GM19452 (cell line): ENCODE data around the gene SYNCRIP.
"Not testable (repeated sequence)": the region's sequence is repeated elsewhere in the genome, so short reads cannot be mapped to it uniquely, and the experiment has no call there.

Experiments used
- ATAC-seq: cut with Tn5 transposase; IDR thresholded peaks from one replicate; pipeline ENCODE4 v1.9.1; 2021; ENCODE audit not compliant: unreplicated experiment

SYNCRIP gene

GRCh38 chr6:85642774-85643536 lies at the start of gene SYNCRIP:
Gene SYNCRIP, minus strand, starts transcription at chr6:85642886. Its CDS starts 1,447 bp downstream, at chr6:85641439.
- ATAC-seq, result peak; percentile 71

- ATAC-seq, result no peak
Observed at GRCh38 chr6:85691478-85691877, 48.8 kb upstream of the SYNCRIP start.

GRCh38 chr6:85690071-85690470 lies 47.4 kb upstream of the SYNCRIP start:
- ATAC-seq, result no peak

DNA sequence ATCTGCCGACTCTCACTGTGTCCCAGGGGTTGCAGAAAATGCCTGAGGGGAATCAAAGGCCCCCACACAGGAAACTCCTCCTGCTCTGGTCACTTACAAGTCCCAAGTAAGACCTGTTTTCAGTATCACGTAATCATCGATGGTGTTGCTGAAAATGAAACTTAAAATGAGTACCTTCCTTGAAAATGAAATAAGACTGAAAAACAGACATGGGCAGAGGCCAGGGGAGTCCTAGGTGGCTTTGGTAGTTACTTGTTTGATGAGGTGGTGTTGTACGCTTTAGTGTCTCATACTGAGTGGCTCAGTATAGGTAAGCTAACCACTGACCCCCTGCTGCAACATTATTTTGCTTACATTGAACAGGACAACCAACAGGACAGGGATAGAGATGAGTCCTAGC lies 43.0 kb upstream of the SYNCRIP start:
- ATAC-seq, result peak; percentile 90

- ATAC-seq, result no peak
Observed at GRCh38 chr6:85684809-85685171, 42.1 kb upstream of the SYNCRIP start.

DNA sequence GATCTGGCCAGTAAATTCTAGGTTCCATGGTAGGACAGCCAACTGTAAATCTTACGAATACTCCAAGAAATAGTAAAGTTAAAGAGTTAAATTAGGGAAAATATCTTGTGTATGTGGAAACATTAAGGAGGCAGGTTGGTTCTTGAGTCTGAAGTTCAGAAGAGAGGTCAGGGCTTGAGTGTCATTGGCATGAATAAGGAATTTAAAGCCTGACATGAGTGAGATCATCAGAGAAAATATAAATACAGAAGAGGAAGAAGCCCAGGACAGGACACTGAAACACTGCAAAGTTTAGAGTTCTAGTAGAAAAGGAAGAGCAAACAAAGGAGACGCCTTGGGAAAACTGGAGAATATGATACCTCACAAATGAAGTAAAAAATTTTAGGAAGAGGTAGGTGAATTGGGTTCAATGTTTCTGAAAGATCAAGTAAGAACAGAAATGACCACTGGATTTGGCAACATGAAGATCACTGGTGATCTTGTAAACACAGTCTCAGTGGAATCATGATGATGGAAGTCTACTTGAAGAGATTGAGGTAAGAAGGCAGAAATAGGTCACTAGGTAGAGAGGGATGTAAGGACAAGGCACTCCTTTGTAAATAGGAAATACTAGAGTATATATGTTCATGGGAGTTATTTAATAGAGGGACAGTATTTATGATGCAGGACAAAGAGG lies 41.6 kb upstream of the SYNCRIP start:
- ATAC-seq, result no peak

DNA sequence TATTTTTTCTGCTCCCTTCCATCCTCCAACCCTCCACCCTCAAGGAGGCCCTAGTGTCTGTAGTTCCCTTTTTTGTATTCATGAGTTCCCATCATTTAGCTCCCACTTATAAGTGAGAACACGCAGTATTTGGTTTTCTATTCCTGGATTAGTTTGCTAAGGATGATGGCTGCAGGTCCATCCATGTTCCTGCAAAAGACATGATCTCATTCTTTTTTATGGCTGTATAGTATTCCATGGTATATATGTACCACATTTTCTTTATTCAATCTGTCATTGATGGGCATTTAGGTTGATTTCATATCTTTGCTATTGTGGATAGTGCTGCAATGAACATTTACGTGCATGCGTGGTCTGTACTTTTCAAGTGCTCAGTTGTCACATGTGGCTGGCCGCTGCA lies 39.2 kb upstream of the SYNCRIP start:
- not testable (repeated sequence) for ATAC-seq

DNA sequence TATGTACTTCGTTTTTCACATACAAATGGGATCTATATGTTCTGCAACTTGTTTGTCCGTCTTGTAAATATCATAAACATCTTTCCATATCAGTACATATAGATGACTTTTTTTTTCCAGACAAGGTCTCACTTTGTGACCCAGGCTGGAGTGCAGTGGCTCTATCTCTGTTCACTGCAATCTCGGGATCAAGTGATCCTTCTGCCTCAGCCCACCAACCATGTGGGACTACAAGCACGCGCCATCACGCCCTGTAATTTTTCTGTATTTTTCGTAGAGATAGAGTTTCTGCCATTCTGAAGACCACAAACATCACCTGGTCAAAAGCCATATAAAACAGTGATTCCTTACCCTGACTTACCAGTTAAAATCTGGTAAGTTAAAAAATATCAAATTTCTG lies 37.7 kb upstream of the SYNCRIP start:
- no peak for ATAC-seq

DNA sequence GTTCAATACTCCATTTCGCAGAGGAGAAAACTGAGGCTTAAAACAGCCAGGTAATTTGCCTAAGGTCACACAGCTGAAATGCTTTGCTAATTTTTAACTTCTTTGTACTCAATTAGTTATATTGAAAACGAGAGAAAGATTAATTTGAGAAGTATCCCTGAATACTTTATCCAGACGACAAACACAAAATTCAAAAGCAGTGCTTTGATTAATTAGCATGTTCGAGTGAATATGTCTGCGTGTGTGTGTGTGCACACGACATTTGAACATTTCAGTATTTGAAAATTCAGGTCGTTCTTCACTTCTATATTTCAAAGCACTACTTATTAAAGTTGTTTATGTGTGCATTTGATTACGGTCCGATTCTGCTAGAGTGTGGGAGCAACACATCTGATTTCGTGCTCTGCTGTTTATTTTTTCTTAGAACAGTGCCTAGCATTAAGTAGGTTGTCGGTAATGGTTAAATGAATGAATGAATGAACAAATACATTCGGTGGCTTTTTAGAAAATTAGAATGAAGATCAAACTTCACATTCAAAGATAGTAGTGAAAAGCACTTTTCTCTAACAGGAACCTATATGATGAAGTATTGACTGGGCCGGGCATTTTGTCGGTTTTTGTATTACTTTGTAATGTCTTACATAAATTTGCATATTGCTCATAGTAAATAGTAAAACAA lies 36.9 kb upstream of the SYNCRIP start:
- no peak for ATAC-seq

DNA sequence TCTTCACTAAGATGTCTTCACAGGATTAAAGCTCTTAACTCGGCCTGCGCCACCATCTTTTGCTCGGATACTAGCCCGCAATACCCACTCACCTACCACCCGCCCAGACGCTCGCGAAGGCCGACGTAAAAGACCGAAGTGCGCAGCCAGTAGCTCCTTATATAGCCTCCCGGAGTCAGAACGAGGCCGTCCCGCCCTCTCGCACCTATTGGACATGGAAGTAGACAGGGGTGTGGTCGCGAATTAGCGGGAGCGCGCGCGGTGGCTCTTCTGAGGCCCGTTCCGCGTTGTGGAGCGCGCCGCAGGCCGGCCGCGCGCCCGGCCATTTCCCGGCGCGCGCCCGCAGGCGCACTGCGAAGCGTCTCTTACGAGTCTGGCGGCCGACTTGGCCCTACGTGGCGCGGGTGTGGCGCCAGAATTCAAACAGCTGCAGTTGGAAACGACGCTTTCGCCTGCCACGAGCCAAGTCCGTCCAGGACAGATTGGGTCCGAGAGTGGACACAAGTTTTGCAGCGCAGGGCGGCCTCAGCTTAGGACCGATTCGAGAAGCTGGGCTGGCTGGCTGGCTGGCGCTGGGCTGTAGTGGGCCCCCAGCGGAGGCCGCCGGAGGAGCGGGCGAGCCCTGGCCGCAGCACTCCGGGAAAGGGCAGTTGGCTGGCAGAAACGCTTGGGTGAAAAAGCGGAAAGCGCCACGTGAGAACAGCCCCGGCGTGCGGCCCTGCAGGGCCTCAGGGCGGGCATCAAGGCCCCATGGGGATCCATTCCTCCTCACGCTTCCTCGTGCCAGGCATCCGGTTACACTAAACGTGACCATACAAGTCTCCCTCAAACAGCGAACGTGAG lies 36.1 kb upstream of the SYNCRIP start:
- peak; percentile 69 for ATAC-seq

DNA sequence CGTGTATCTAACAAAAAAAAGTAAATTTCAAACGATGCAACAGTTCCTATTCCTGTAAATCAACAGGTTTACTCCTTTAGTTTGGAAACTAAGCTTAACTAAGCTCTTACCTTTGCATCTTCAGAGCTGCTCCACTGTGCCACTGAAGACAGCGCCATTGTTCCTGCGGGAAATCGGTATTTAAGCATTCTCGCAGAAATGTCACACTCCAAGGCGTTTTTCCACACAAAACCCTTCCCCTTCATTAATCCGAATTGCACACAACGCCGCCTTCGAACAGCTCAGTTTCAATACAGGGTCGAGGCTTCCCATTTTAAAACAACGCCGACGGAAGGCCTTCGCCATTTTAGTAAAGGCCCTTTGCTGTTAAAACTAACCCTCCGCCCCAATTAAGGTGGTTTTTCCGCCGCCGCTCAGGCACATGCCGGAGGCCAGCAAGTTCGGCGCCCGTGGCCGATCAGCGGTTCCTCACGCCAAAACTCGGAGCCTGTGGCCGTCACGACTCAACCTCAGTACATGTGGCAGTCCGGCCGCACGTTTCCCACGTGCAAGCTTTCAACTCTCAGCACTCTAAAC lies 35.4 kb upstream of the SYNCRIP start:
- ATAC-seq, result no peak

GRCh38 chr6:85677234-85677956 lies 34.7 kb upstream of the SYNCRIP start:
- ATAC-seq, result no peak

DNA sequence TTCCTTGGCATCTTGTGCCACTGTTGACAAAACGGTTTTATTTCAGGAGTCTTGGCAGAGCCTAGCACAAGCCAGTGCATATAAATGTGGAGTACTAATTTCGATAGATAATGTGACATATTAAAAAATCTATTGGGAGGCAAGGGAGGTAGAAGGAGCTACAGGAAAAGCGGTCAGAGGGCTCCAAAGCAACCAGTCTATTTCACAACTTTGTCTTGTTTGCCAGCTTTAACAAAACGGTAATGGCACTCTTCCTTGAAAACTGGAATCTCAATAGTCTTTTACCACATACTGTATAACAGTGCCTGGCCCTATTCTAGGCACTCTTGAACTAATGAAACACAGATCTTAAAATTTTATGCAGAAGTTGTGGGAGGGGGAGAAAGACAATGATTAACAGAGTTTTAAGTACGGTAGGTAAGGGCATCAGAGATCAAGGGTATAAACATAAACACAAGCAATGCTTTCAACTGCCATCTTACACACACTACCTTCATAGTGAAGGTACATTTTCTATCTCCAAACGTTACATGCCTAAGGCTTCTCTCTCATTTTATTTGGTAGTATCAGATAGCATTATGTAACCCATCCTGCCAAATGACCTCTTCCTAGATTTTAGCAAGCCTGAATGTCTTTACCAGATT lies 33.5 kb upstream of the SYNCRIP start:
- no peak for ATAC-seq

DNA sequence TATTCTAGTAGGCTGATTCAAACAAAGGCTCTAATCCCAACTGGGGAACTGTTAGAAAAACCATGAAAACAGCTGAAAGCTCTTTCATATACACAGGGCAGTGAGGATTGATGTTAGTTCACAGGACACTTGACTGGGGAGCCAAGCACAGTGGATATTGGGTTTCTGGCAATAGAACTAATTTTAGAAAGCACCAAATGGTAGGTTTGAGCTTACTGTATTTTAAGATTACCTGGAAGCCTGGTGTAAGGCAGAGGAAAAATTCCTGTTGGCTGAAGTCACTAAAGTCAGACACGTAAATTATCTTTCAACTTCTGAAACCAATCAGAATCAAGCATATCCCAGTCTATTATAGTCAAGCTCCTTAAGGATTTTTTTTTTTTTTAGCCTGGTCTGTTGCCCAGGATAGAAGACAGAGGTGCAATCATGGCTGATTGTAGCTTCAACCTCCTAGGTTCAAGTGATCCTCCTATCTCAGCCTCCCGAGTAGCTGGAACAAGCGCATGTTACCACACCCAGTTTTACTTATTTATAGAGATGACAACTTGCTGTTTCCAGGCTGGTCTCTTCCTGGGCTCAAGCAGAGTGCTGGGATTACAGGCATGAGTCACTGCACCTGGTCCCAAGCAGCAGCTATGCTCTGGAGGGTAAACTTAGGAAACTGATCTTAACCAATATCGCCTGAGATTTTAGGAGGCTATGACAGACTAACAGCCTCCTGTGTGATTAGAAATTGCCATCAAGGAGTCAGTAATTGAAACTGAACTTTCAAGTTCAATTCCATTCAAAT lies 32.5 kb upstream of the SYNCRIP start:
- no peak for ATAC-seq

GRCh38 chr6:85674604-85675003 lies 31.9 kb upstream of the SYNCRIP start:
- no peak for ATAC-seq

GRCh38 chr6:85673198-85674139 lies 30.8 kb upstream of the SYNCRIP start:
- no peak for ATAC-seq

- ATAC-seq, result no peak
Observed at GRCh38 chr6:85672623-85673022, 29.9 kb upstream of the SYNCRIP start.

- ATAC-seq, result no peak
Observed at GRCh38 chr6:85672050-85672449, 29.4 kb upstream of the SYNCRIP start.
